Kidney (tissue), 14 donors: Measurements from ENCODE around the gene FAF2. TPM values are rescaled to one million over a fixed set of nuclear protein-coding genes. Genes with fewer than 3 reads are reported as not detected.

Experiments
- DNase-seq, 5 donors: peaks; one replicate each; pipeline ENCODE4 v3.0.0-alpha.2; 2013 to 2020
- FAIRE-seq: peaks from 2 replicates; lab custom pipeline; 2012; peaks lifted over from hg19 to GRCh38; lab: Jason Lieb, UNC
- H3K27ac ChIP-seq, 2 donors: one replicate each; pipeline ENCODE4 v1.7.0; 2013; ENCODE audit warnings: low read depth in 2 of 2, low read length in 2 of 2, inconsistent platforms in 1 of 2
- H3K27me3 ChIP-seq: one replicate; pipeline ENCODE4 v1.7.1; 2013; ENCODE audit warnings: low read length, inconsistent platforms; ENCODE audit not compliant: control insufficient read depth, insufficient read depth
- H3K36me3 ChIP-seq, 3 donors: one replicate each; pipeline versions ENCODE4 v1.7.0 to v1.7.1; 2013; ENCODE audit warnings: low read length in 3 of 3, control low read depth in 1 of 3, inconsistent platforms in 1 of 3; ENCODE audit not compliant: insufficient read depth in 3 of 3, control insufficient read depth in 2 of 3
- H3K4me1 ChIP-seq, 3 donors: one replicate each; pipeline versions ENCODE4 v1.7.0 to v1.7.1; 2013; ENCODE audit warnings: low read length in 3 of 3, inconsistent platforms in 1 of 3, low read depth in 1 of 3; ENCODE audit not compliant: control insufficient read depth in 2 of 3, insufficient read depth in 2 of 3
- H3K4me3 ChIP-seq, 3 donors: one replicate each; pipeline versions ENCODE4 v1.7.0 to v1.8.1; 2013; ENCODE audit warnings: low read length in 3 of 3, control low read depth in 1 of 3, inconsistent platforms in 1 of 3
- H3K9ac ChIP-seq, 3 donors: one replicate each; pipeline versions ENCODE4 v1.7.0 to v1.7.1; 2013; ENCODE audit warnings: low read length in 3 of 3, control low read depth in 1 of 3, inconsistent platforms in 1 of 3
- H3K9me3 ChIP-seq, 3 donors: one replicate each; pipeline versions ENCODE4 v1.7.0 to v1.7.1; 2013; ENCODE audit warnings: low read length in 3 of 3, control low read depth in 1 of 3, inconsistent platforms in 1 of 3; ENCODE audit not compliant: control insufficient read depth in 2 of 3, insufficient read depth in 1 of 3
- CTCF ChIP-seq: IDR thresholded peaks from 3 replicates; pipeline ENCODE4 v1.5.1; 2012; ENCODE audit warnings: mild to moderate bottlenecking, moderate library complexity, borderline replicate concordance; ENCODE audit not compliant: insufficient read depth; ENCODE audit errors: extremely low read depth
- intact Hi-C: fragments of 100-400 bp; cut with DNase I; formaldehyde crosslinking; loops from one replicate; pipeline ENCODE4 v1.11.1; 2022
- polyA plus RNA-seq: library from polyadenylated mRNA; stranded (reverse); fragments of 350-450 nt; fragmentation: Illumina TruSeq; extraction: RNeasy Lipid Tissue Mini Kit (QIAGEN cat#74804); gene quantifications from one replicate; pipeline ENCODE4 v1.2.3, GENCODE V29; 2014; ENCODE audit warnings: low read depth, low replicate concordance; ENCODE audit not compliant: insufficient read depth
- total RNA-seq: library from RNA; stranded (reverse); fragmentation: NEBNext Ultra II Directional; extraction: Animal tissue kit (Norgen Biotek cat#: 25700); gene quantifications from one replicate; pipeline ENCODE4 v1.2.1, GENCODE V29; 2021
- donor health status: control.
- donor health status: control.
- donor health status: control.
- donor health status: control.
- donor health status: control.
- donor health status: DM: yes; HTN: yes; CAD: no.
- donor health status: Normal renal cell carcinoma (clear cell type).

The FAF2 gene
- total and polyA plus RNA-seq, 2 donors from 2014 or later = 11.1 to 31.7 TPM

- Histone ChIP-seq H3K27me3 (no peaks in the 10 kb centered on the region), H3K36me3 (peaks cover 10 to 47% (median 22%) of the 10 kb centered on the region in 3 donors), H3K4me1 (no peaks in the 10 kb centered on the region), H3K9ac (no peak overlapping the region), H3K27ac (no peak overlapping the region), H3K4me3 (no peak overlapping the region), H3K9me3 (no peaks in the 10 kb centered on the region)
- intact Hi-C loops = no loop called here
- TF ChIP-seq CTCF = no peak
- FAIRE-seq = no peak
- peak in 2 of 5 donors; percentile 18 to 21 for DNase-seq
Observed at GRCh38 chr5:176503496-176503895, 55.3 kb downstream of the FAF2 start.

GRCh38 chr5:176507911-176508310 is 59.7 kb downstream of the FAF2 start:
- FAIRE-seq (no peak), DNase-seq (no peak)
- Histone ChIP-seq H3K27ac (no peak overlapping the region), H3K36me3 (peaks cover 2 to 17% (median 11%) of the 10 kb centered on the region in 3 donors), H3K9ac (no peak overlapping the region), H3K27me3 (no peaks in the 10 kb centered on the region), H3K4me1 (no peaks in the 10 kb centered on the region), H3K4me3 (no peak overlapping the region), H3K9me3 (no peaks in the 10 kb centered on the region)
- no peak for TF ChIP-seq CTCF
- intact Hi-C loops = no loop called here

- Histone ChIP-seq H3K9me3 (no peaks in the 10 kb centered on the region), H3K4me3 (no peak overlapping the region), H3K4me1 (no peaks in the 10 kb centered on the region), H3K27ac (no peak overlapping the region), H3K36me3 (peaks cover 2 to 17% (median 11%) of the 10 kb centered on the region in 3 donors), H3K27me3 (no peaks in the 10 kb centered on the region), H3K9ac (no peak overlapping the region)
- FAIRE-seq = no peak
- intact Hi-C loops = no loop called here
- no peak for DNase-seq
- no peak for TF ChIP-seq CTCF
Observed at GRCh38 chr5:176508603-176509002, 60.4 kb downstream of the FAF2 start.

- FAIRE-seq = no peak
- Histone ChIP-seq H3K36me3 (no peaks in the 10 kb centered on the region), H3K9me3 (no peaks in the 10 kb centered on the region), H3K27me3 (no peaks in the 10 kb centered on the region), H3K27ac (no peak overlapping the region), H3K4me1 (no peaks in the 10 kb centered on the region), H3K9ac (no peak overlapping the region), H3K4me3 (no peak overlapping the region)
- peak in 1 of 5 donors; percentile 15 for DNase-seq
- TF ChIP-seq CTCF = no peak
- intact Hi-C loops = no loop called here
Observed at GRCh38 chr5:176513788-176514187, 65.6 kb downstream of the FAF2 start.
